ENCODE measurements around the gene NOS3. TPM values are rescaled to one million over a fixed set of nuclear protein-coding genes. Genes with fewer than 3 reads are reported as not detected.
"Not testable (repeated sequence)": the region's sequence is repeated elsewhere in the genome, so short reads cannot be mapped to it uniquely, and the experiment has no call there.

Gene NOS3
- total RNA-seq, 3 donors from 2014 or later (not counting 1 experiment from before 2014, with no cell fraction given): 2.6 to 5.9 (median 3.8) TPM

GRCh38 chr7:151025924-151026671, 35.3 kb downstream of the NOS3 start:
- WGBS (ENCODE audit: insufficient coverage): 80% methylated on average over 4 of the region's 4 CpGs
- ATAC-seq (no peak), DNase-seq (no peak)
- H3K4me3 ChIP-seq (ENCODE audit: low read length): no peak overlapping the region
- H3K27me3 ChIP-seq (ENCODE audit: control insufficient read depth, insufficient read depth, low read length): no peaks in the 10 kb centered on the region
- Mint-ChIP-seq H3K4me3 (no peak overlapping the region), H3K27me3 (ENCODE audit: low read depth in 2 of 2) (peaks cover 0 to 9% of the 10 kb centered on the region in 2 donors), H3K4me1 (peaks cover 15 to 16% of the 10 kb centered on the region in 2 donors), H3K27ac (peak overlapping the region in 1 of 2 donors; percentile 96), H3K36me3 (no peaks in the 10 kb centered on the region), H3K9me3 (no peaks in the 10 kb centered on the region)
- H3K36me3 ChIP-seq (ENCODE audit: control insufficient read depth, insufficient read depth, low read length): no peaks in the 10 kb centered on the region
- TF ChIP-seq, protein P1, sequence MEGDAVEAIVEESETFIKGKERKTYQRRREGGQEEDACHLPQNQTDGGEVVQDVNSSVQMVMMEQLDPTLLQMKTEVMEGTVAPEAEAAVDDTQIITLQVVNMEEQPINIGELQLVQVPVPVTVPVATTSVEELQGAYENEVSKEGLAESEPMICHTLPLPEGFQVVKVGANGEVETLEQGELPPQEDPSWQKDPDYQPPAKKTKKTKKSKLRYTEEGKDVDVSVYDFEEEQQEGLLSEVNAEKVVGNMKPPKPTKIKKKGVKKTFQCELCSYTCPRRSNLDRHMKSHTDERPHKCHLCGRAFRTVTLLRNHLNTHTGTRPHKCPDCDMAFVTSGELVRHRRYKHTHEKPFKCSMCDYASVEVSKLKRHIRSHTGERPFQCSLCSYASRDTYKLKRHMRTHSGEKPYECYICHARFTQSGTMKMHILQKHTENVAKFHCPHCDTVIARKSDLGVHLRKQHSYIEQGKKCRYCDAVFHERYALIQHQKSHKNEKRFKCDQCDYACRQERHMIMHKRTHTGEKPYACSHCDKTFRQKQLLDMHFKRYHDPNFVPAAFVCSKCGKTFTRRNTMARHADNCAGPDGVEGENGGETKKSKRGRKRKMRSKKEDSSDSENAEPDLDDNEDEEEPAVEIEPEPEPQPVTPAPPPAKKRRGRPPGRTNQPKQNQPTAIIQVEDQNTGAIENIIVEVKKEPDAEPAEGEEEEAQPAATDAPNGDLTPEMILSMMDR (IDR thresholded peaks at IDR 0.05): no peak
- H3K4me1 ChIP-seq (ENCODE audit: control insufficient read depth, insufficient read depth, low read length): peaks cover 17% of the 10 kb centered on the region
- H3K9me3 ChIP-seq (ENCODE audit: control insufficient read depth, insufficient read depth, low read length): no peaks in the 10 kb centered on the region
- H3K27ac ChIP-seq (ENCODE audit: low read length): no peak overlapping the region
- intact Hi-C loops (cut with micrococcal nuclease): no loop called here

DNA sequence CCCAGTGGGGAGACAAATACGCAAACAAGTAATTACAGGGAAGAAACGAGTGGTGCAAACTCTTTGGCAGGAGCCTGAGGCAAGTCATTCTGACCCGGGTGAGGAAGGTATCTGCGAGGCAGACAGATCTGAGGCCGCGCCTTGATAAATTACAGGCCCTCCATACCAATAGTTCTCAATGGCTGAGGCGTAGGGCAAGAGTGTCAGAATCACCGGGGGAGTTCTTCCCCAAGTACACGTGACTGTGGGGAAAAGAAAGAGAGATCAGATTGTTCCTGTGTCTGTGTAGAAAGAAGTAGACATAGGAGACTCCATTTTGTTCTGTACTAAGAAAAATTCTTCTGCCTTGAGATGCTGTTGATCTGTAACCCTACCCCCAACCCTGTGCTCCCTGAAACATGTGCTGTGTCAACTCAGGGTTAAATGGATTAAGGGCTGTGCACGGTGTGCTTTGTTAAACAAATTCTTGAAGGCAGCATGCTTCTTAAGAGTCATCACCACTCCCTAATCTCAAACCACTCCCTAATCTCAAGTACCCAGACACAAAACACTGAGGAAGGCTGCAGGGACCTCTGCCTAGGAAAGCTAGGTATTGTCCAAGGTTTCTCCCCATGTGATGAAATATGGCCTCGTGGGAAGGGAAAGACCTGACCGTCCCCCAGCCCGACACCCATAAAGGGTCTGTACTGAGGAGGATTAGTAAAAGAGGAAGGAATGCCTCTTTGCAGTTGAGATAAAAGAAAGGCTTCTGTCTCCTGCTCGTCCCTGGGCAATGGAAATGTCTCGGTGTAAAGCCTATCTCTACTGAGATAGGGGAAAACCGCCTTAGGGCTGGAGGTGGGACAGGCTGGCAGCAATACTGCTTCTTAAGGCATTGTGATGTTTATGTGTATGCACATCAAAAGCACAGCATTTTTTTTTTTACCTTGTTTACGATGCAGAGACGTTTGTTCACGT, 36.2 kb downstream of the NOS3 start:
- H3K27me3 Mint-ChIP-seq (ENCODE audit: low read depth in 2 of 2); H3K9me3 Mint-ChIP-seq; intact Hi-C loops (cut with micrococcal nuclease); H3K36me3 Mint-ChIP-seq; ATAC-seq; H3K27me3 ChIP-seq (ENCODE audit: control insufficient read depth, insufficient read depth, low read length); H3K9me3 ChIP-seq (ENCODE audit: control insufficient read depth, insufficient read depth, low read length); H3K36me3 ChIP-seq (ENCODE audit: control insufficient read depth, insufficient read depth, low read length): not testable (repeated sequence)
- H3K4me1 Mint-ChIP-seq: peaks cover 15 to 16% of the 10 kb centered on the region in 2 donors
- H3K4me3 ChIP-seq (ENCODE audit: low read length): peak overlapping the region; percentile 84
- H3K4me3 Mint-ChIP-seq: peak overlapping the region; percentile 95
- DNase-seq: peak in 1 of 2 donors; percentile 29
- peaks cover 17% of the 10 kb centered on the region for H3K4me1 ChIP-seq (ENCODE audit: control insufficient read depth, insufficient read depth, low read length)
- WGBS (ENCODE audit: insufficient coverage): 56% methylated on average over 18 of the region's 19 CpGs
- H3K27ac Mint-ChIP-seq: peak overlapping the region; percentile 96 to 97
- peak overlapping the region; percentile 96 for H3K27ac ChIP-seq (ENCODE audit: low read length)

- WGBS (ENCODE audit: insufficient coverage): 15% methylated on average over 15 of the region's 16 CpGs
- peaks cover 17% of the 10 kb centered on the region for H3K4me1 ChIP-seq (ENCODE audit: control insufficient read depth, insufficient read depth, low read length)
- peak overlapping the region; percentile 96 for H3K27ac ChIP-seq (ENCODE audit: low read length)
- not testable (repeated sequence) for H3K9me3 Mint-ChIP-seq; H3K9me3 ChIP-seq (ENCODE audit: control insufficient read depth, insufficient read depth, low read length); ATAC-seq; H3K27me3 Mint-ChIP-seq (ENCODE audit: low read depth in 2 of 2); DNase-seq; H3K27me3 ChIP-seq (ENCODE audit: control insufficient read depth, insufficient read depth, low read length); H3K36me3 ChIP-seq (ENCODE audit: control insufficient read depth, insufficient read depth, low read length); H3K36me3 Mint-ChIP-seq
- H3K4me3 ChIP-seq (ENCODE audit: low read length): peak overlapping the region; percentile 84
- H3K4me3 Mint-ChIP-seq: peak overlapping the region; percentile 95
- H3K4me1 Mint-ChIP-seq: peaks cover 15 to 16% of the 10 kb centered on the region in 2 donors
- H3K27ac Mint-ChIP-seq: peak overlapping the region; percentile 96 to 97
- intact Hi-C loops (cut with micrococcal nuclease): loop anchor here (1.0 to 2.0 kb wide), 3 partner anchors 31 to 83 kb away; partner anchors contain the start of gene FASTK
Observed at GRCh38 chr7:151027728-151028130, 36.9 kb downstream of the NOS3 start.

- H3K27me3 ChIP-seq (ENCODE audit: control insufficient read depth, insufficient read depth, low read length): no peaks in the 10 kb centered on the region
- DNase-seq (peak; percentile 95 to 99), ATAC-seq (peak; percentile 91 to 96 (median 92))
- intact Hi-C loops (cut with micrococcal nuclease): loop anchor here (1.0 to 2.0 kb wide), 3 partner anchors 30 to 82 kb away; partner anchors contain the start of gene FASTK
- TF ChIP-seq, protein P1 (IDR thresholded peaks at IDR 0.05): peak; percentile 56
- H3K4me1 ChIP-seq (ENCODE audit: control insufficient read depth, insufficient read depth, low read length): peaks cover 17% of the 10 kb centered on the region
- H3K27ac Mint-ChIP-seq: peak within 1 kb of the TSS; percentile 96 to 97
- H3K36me3 ChIP-seq (ENCODE audit: control insufficient read depth, insufficient read depth, low read length): no peaks in the 10 kb centered on the region
- peak within 1 kb of the TSS; percentile 84 for H3K4me3 ChIP-seq (ENCODE audit: low read length)
- 1% methylated on average over 53 of the region's 53 CpGs for WGBS (ENCODE audit: insufficient coverage)
- peaks cover 15 to 16% of the 10 kb centered on the region in 2 donors for H3K4me1 Mint-ChIP-seq
- H3K9me3 Mint-ChIP-seq: no peaks in the 10 kb centered on the region
- H3K36me3 Mint-ChIP-seq: no peaks in the 10 kb centered on the region
- H3K27me3 Mint-ChIP-seq (ENCODE audit: low read depth in 2 of 2): no peaks in the 10 kb centered on the region
- H3K4me3 Mint-ChIP-seq: peak within 1 kb of the TSS; percentile 95
- H3K9me3 ChIP-seq (ENCODE audit: control insufficient read depth, insufficient read depth, low read length): no peaks in the 10 kb centered on the region
- H3K27ac ChIP-seq (ENCODE audit: low read length): peak within 1 kb of the TSS; percentile 96
Observed at GRCh38 chr7:151028131-151028947, 37.5 kb downstream of the NOS3 start, which contains the start of gene ABCB8. Gene ABCB8 (plus strand): TSS chr7:151028450. CDS start chr7:151028516, 66 bp downstream.
